HEK293 (cell line): ENCODE data around the gene STIM1.

ENCODE experiments used
- BCL6B ChIP-seq: fragments of 450-650 bp; formaldehyde crosslinking; IDR thresholded peaks from 2 replicates; pipeline ENCODE4 v1.5.1; 2017; ENCODE audit warnings: missing biosample characterization, missing genetic modification characterization
- CTCF ChIP-seq: fragments of 450-650 bp; formaldehyde crosslinking; IDR thresholded peaks from 2 replicates; pipeline ENCODE4 v1.5.1; 2016; ENCODE audit warnings: missing biosample characterization, missing genetic modification characterization
- KLF7 ChIP-seq: fragments of 450-650 bp; formaldehyde crosslinking; IDR thresholded peaks from 2 replicates; pipeline ENCODE4 v1.5.1; 2016; ENCODE audit warnings: missing biosample characterization, missing genetic modification characterization, borderline replicate concordance
- MZF1 ChIP-seq: fragments of 450-650 bp; formaldehyde crosslinking; IDR thresholded peaks from 2 replicates; pipeline ENCODE4 v1.5.1; 2017; ENCODE audit warnings: missing biosample characterization, missing genetic modification characterization, borderline replicate concordance
- PRDM10 ChIP-seq: fragments of 450-650 bp; formaldehyde crosslinking; IDR thresholded peaks from 2 replicates; pipeline ENCODE4 v1.5.1; 2016; ENCODE audit warnings: missing biosample characterization, missing genetic modification characterization
- TCF7L2 ChIP-seq: IDR thresholded peaks from 2 replicates; pipeline ENCODE4 v1.6.1; 2011; ENCODE audit warnings: low read depth, mild to moderate bottlenecking, inconsistent platforms, low read length, moderate library complexity, borderline replicate concordance
- ZNF274 ChIP-seq, 2 experiments: fragments of 200-500 bp in 1 of 2; fragments of 450-650 bp in 1 of 2; sonication (Bioruptor generic) in 1 of 2; formaldehyde crosslinking in 1 of 2; IDR thresholded peaks; 2 replicates each; pipeline versions ENCODE4 v1.5.1 to v1.6.1; 2014 to 2016; ENCODE audit warnings: borderline replicate concordance in 1 of 2, inconsistent platforms in 1 of 2, low read length in 1 of 2, missing biosample characterization in 1 of 2, missing genetic modification characterization in 1 of 2
- ZNF48 ChIP-seq: fragments of 450-650 bp; formaldehyde crosslinking; IDR thresholded peaks from 2 replicates; pipeline ENCODE4 v1.5.1; 2016; ENCODE audit warnings: missing biosample characterization, missing genetic modification characterization

GRCh38 chr11:3949125-3949524, 93.7 kb downstream of the STIM1 start:
- TF ChIP-seq TCF7L2 = no peak
- no peak for TF ChIP-seq KLF7 (tag by site-specific recombination)
- no peak for TF ChIP-seq PRDM10 (tag by site-specific recombination)
- TF ChIP-seq MZF1 (tag by site-specific recombination) = no peak
- no peak for TF ChIP-seq ZNF274 (IDR thresholded peaks at IDR 0.05; ENCODE audit: low read length)
- TF ChIP-seq ZNF274 (tag by site-specific recombination; IDR thresholded peaks at IDR 0.05; ENCODE audit: borderline replicate concordance) = no peak
- no peak for TF ChIP-seq CTCF
- TF ChIP-seq BCL6B = no peak
- TF ChIP-seq ZNF48 (tag by site-specific recombination) = no peak
